ENCODE measurements around the gene MEF2C. TPM values are rescaled to one million over a fixed set of nuclear protein-coding genes. Genes with fewer than 3 reads are reported as not detected.
"Not testable (repeated sequence)": the region's sequence is repeated elsewhere in the genome, so short reads cannot be mapped to it uniquely, and the experiment has no call there.

Gene MEF2C
- polyA plus RNA-seq, 1 donor = 42.4 TPM

GRCh38 chr5:88805151-88805784 lies 77.7 kb downstream of the MEF2C start:
- no peak for DNase-seq

GRCh38 chr5:88804444-88804843 lies 78.5 kb downstream of the MEF2C start:
- DNase-seq = no peak

- DNase-seq = no peak
These were observed 79.7 kb downstream of the MEF2C start for GRCh38 chr5:88803309-88803708.

GRCh38 chr5:88799938-88800535 lies 82.9 kb downstream of the MEF2C start:
- DNase-seq = no peak

GRCh38 chr5:88798933-88799332 lies 84.1 kb downstream of the MEF2C start:
- not testable (repeated sequence) for DNase-seq

GRCh38 chr5:88793797-88794196 lies 89.2 kb downstream of the MEF2C start:
- DNase-seq = not testable (repeated sequence)

GRCh38 chr5:88792144-88792840 lies 90.7 kb downstream of the MEF2C start:
- no peak for DNase-seq

- no peak for DNase-seq
These were observed 95.1 kb downstream of the MEF2C start for GRCh38 chr5:88787856-88788255.

- DNase-seq = no peak
These were observed 96.2 kb downstream of the MEF2C start for GRCh38 chr5:88786789-88787188.

GRCh38 chr5:88785746-88786565 lies 97.0 kb downstream of the MEF2C start:
- DNase-seq = peak; percentile 66

- no peak for DNase-seq
These were observed 100.4 kb downstream of the MEF2C start for GRCh38 chr5:88782571-88782970.

- no peak for DNase-seq
These were observed 102.2 kb downstream of the MEF2C start for GRCh38 chr5:88780736-88781135.

- DNase-seq = no peak
These were observed 104.2 kb downstream of the MEF2C start for GRCh38 chr5:88778736-88779135.

GRCh38 chr5:88776692-88777091 lies 106.3 kb downstream of the MEF2C start:
- DNase-seq = no peak

- no peak for DNase-seq
These were observed 110.2 kb downstream of the MEF2C start for GRCh38 chr5:88772831-88773230.

GRCh38 chr5:88772047-88772446 lies 110.9 kb downstream of the MEF2C start:
- no peak for DNase-seq

- DNase-seq = no peak
These were observed 112.4 kb downstream of the MEF2C start for GRCh38 chr5:88770276-88771257.

- DNase-seq = no peak
These were observed 113.8 kb downstream of the MEF2C start for GRCh38 chr5:88769165-88769564.

- no peak for DNase-seq
These were observed 114.6 kb downstream of the MEF2C start for GRCh38 chr5:88768411-88768810.

GRCh38 chr5:88765798-88766197 lies 117.2 kb downstream of the MEF2C start:
- no peak for DNase-seq

GRCh38 chr5:88765171-88765570 lies 117.8 kb downstream of the MEF2C start:
- DNase-seq = no peak

Measured in left kidney (tissue), 2 donors.